ENCODE data around the gene KLF16. TPM values are rescaled to one million over a fixed set of nuclear protein-coding genes. Genes with fewer than 3 reads are reported as not detected.

The KLF16 gene
- total RNA-seq, 2 donors from 2014 or later, result 7.7 to 11.0 TPM

GRCh38 chr19:1830568-1830967 is 32.8 kb downstream of the KLF16 start:
- Histone ChIP-seq H3K27ac (no peak overlapping the region), H3K4me3 (no peak overlapping the region), H3K9me3 (no peaks in the 10 kb centered on the region), H3K36me3 (peaks cover 17% of the 10 kb centered on the region), H3K27me3 (replicated peaks; ENCODE audit: insufficient read depth) (no peaks in the 10 kb centered on the region), H3K4me1 (ENCODE audit: control insufficient read depth in 1 of 2, low read depth in 2 of 2) (peaks cover 0 to 4% of the 10 kb centered on the region in 2 donors)
- no peak for ATAC-seq (ENCODE audit: insufficient number of reproducible peaks, low FRiP score, low read depth)
- TF ChIP-seq, protein P1, sequence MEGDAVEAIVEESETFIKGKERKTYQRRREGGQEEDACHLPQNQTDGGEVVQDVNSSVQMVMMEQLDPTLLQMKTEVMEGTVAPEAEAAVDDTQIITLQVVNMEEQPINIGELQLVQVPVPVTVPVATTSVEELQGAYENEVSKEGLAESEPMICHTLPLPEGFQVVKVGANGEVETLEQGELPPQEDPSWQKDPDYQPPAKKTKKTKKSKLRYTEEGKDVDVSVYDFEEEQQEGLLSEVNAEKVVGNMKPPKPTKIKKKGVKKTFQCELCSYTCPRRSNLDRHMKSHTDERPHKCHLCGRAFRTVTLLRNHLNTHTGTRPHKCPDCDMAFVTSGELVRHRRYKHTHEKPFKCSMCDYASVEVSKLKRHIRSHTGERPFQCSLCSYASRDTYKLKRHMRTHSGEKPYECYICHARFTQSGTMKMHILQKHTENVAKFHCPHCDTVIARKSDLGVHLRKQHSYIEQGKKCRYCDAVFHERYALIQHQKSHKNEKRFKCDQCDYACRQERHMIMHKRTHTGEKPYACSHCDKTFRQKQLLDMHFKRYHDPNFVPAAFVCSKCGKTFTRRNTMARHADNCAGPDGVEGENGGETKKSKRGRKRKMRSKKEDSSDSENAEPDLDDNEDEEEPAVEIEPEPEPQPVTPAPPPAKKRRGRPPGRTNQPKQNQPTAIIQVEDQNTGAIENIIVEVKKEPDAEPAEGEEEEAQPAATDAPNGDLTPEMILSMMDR (IDR thresholded peaks at IDR 0.05), result no peak
- no peak for DNase-seq (ENCODE audit: low spot score)

DNA sequence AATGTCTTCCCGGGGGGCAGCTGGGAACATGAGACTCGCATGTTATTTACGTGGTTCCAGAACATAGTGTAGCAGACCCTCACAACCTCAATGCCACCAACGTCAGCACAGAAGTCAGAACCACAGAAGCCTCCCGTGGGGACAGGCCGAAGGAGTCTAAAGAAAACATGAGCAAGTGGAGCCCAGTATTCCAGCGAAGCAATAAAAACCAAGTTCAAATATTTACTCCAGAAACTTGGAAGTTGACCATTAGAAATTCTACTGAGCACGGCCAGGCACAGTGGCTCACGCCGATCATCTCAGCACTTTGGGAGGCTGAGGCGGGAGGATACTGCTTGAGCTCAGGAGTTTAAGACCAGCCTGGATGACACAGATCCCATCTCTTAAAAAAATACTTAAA is 33.4 kb downstream of the KLF16 start:
- no peaks in the 10 kb centered on the region for H3K9me3 ChIP-seq
- H3K4me1 ChIP-seq (ENCODE audit: control insufficient read depth in 1 of 2, low read depth in 2 of 2), result peaks cover 0 to 4% of the 10 kb centered on the region in 2 donors
- ATAC-seq (ENCODE audit: insufficient number of reproducible peaks, low FRiP score, low read depth) (no peak), DNase-seq (ENCODE audit: low spot score) (no peak)
- no peak overlapping the region for H3K4me3 ChIP-seq
- H3K27ac ChIP-seq, result no peak overlapping the region
- H3K36me3 ChIP-seq, result peaks cover 17% of the 10 kb centered on the region
- no peaks in the 10 kb centered on the region for H3K27me3 ChIP-seq (replicated peaks; ENCODE audit: insufficient read depth)
- TF ChIP-seq, protein P1 (IDR thresholded peaks at IDR 0.05), result no peak

DNA sequence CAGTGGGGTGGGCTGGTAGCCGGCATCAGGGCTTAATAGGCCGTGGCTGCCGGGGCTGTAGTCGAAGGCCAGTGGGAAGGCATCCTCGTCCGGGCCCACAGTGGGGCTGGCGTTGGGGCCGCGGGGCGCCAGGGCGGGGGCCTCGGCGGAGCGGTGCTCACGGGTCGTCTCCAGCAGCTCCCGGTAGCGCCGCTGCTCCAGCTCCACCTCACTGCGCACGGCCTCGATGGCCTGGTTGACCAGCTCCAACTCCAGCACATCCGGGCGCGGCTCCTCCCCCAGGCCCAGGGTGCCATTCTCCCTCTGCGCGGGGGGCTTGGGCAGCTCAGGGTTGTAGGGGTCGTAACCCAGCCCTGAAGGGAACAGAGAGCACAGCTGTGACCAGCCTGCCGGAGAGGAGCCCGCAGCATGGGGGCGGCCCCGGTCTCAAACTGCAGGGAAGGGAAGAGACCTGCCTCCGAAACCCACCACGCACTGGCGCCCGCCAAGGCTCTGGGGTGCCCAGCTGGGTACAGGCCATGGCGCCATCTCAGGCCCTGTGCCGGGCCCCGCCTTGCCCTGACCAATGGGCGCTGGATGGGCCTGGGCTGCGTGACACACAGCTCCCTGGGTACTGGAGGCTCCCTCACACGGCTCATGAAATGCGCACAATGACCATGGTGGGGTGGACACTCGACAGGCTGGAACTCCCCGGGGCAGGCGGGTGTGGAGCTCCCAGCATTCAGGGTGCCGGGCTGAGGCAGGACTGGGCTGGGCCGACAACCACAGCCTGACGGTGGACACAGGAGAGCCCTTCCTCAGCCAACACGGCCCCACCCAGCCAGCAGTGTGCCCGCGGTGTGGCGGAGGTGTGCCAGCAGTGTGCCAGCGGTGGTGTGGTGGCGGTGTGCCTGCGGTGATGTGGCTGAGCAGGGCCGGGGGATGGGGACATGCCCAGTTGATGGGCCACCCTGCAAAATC is 34.8 kb downstream of the KLF16 start:
- DNase-seq (ENCODE audit: low spot score) (no peak), ATAC-seq (ENCODE audit: insufficient number of reproducible peaks, low FRiP score, low read depth) (no peak)
- Histone ChIP-seq H3K4me1 (ENCODE audit: control insufficient read depth in 1 of 2, low read depth in 2 of 2) (peaks cover 0 to 4% of the 10 kb centered on the region in 2 donors), H3K9me3 (no peaks in the 10 kb centered on the region), H3K27me3 (replicated peaks; ENCODE audit: insufficient read depth) (no peaks in the 10 kb centered on the region), H3K4me3 (no peak overlapping the region), H3K36me3 (peaks cover 19% of the 10 kb centered on the region), H3K27ac (no peak overlapping the region)
- TF ChIP-seq, protein P1 (IDR thresholded peaks at IDR 0.05), result no peak

GRCh38 chr19:1827566-1828278 is 35.7 kb downstream of the KLF16 start:
- Histone ChIP-seq H3K27me3 (replicated peaks; ENCODE audit: insufficient read depth) (no peaks in the 10 kb centered on the region), H3K36me3 (peaks cover 28% of the 10 kb centered on the region), H3K27ac (no peak overlapping the region), H3K9me3 (no peaks in the 10 kb centered on the region), H3K4me3 (no peak overlapping the region), H3K4me1 (ENCODE audit: control insufficient read depth in 1 of 2, low read depth in 2 of 2) (peaks cover 0 to 4% of the 10 kb centered on the region in 2 donors)
- TF ChIP-seq, protein P1 (IDR thresholded peaks at IDR 0.05), result no peak
- no peak for ATAC-seq (ENCODE audit: insufficient number of reproducible peaks, low FRiP score, low read depth)
- no peak for DNase-seq (ENCODE audit: low spot score)

All from thoracic aorta (tissue), 2 donors.